ENCODE data around the gene DUOXA2.
"Not testable (repeated sequence)": the region's sequence is repeated elsewhere in the genome, so short reads cannot be mapped to it uniquely, and the experiment has no call there.

The DUOXA2 gene

DNA sequence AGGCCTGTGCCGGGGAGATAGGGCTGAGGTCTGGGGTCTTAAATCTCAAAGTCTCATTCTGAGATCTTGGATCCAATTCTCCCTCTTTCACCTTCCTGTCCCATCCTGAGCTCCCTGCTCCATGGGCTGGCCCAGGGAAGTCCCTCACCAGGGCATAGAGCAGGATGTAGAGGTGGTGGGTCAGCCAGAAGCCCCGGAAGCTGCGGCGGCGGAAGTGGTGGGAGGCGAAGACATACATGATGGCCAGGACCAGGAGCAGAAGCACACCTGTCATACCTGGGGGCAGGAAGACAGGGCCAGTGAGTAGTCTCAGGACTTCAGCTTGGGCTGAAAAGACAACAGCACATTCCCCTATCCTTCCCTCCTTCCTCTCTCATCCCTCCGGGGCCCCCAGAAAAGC is 16.7 kb upstream of the DUOXA2 start:
- DNase-seq: no peak

DNA sequence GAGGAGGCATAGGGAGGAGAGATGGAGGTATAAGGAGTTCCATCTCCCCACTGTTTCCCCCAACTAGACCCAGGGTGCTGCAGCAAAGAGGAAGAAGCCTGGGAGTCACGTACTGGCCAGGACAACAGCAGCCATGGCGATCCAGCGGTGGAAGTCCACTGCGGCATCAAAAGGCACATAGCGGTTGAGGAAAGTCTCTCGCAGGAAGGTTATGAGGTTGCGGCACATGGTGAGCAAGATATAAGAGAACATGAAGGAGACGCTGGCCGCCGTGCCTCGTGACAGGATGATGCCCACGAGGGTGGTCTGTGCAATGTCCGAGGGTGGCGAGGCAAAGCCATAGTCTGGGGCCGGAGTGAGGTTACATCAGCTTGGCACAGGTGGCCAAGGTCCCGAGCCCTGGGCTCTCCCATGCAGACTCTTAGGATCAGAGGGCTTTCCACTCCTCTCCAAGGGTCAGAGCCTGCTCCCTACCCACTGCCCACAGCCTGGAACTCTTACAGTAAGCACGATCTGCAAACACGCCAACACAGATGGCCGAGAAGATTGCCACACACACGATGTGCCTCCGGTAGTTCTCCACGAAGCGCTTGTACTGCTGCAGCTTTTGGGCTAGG is 14.5 kb upstream of the DUOXA2 start:
- no peak for DNase-seq

DNA sequence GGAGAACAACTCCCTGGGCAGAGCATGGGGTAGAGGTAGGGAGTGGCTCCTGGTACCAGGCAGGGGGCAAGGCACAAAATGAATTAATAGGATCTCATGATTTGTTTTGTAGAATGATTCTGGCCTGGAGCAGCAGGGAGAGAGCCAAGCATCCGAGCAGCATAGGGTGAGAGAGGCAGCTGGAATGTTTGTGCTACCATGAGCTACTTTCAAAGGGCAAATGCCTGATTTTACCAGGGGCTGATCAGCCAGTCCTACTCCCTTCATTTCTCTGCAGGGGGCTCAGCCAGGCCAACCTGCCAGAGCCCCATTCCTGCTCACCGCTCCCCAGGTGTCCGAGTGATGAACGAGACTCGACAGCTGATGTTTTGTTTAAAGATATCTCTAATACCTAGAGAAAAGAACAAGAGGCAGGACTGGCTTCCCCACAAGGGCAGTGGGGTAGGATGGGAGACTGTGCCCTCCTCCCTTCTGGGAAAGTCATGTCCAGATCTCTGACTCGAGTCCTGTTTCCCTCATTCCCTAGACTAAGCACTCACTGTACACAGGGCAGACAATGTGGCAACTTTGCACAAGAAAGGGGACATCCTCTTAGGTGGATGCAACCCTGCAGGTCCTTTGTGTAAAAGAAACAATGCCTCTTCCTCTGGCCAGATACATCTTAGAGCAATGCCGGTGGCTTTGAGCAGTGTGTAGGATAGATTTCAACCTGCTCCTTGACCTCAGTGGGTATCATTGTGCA is 13.1 kb upstream of the DUOXA2 start:
- DNase-seq: no peak

DNA sequence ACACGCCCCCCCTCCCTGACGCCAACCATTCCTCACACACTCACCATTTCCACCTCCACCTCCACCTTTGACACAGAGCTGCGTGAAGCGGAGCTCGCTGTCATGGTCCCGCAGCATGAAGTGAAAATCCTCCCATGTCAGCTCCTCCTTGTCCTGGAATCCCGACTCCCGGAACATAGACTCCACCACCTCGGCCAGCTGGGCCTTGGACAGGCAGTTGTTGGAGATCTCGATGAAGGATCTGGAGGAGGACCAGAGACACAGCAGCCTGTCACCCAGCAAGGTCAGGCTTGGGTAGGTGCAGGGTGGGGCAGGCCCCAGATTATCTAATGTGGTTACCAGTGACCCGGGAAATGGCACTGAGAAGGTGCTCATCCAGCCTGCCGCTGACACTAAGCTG is 12.4 kb upstream of the DUOXA2 start:
- no peak for DNase-seq

DNA sequence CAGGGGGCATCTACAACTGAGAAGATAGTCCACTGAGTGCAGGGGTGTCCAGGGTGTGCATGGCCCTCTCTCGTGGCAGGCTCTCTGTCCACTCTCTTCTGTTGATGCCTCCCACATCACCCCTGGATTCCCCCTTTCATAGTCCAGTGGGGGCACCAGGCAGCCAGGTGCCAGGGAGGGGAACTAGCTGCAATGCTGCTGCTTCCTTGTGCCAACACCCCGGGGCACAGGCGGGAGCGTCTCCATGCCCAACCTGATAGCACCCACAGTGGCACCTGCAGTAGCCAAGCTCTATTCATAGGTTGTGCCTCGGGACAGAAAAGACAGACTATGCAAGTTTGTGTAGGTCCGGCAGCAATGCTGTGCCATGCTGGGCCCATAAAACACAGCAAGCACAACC is 11.9 kb upstream of the DUOXA2 start:
- DNase-seq: no peak

DNA sequence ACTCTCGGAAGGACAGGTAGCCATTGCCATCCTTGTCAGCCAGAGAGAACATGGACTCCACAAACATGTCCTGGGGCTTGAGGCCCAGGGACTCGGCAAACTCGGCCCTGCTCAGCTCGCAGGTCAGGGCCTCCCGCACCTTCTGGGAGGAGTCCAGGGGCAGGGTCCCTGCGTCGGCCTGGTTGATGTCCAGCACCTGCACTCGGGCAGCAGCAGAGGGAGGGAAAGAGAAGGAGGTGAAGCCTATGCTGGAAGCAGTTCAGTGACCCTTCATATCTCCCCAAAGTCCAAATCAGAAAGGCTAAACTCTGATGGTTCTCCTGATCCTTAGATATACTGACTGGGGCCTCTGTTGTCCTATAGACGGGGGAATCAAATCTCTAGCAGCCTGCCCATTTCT is 10.0 kb upstream of the DUOXA2 start:
- not testable (repeated sequence) for DNase-seq

DNA sequence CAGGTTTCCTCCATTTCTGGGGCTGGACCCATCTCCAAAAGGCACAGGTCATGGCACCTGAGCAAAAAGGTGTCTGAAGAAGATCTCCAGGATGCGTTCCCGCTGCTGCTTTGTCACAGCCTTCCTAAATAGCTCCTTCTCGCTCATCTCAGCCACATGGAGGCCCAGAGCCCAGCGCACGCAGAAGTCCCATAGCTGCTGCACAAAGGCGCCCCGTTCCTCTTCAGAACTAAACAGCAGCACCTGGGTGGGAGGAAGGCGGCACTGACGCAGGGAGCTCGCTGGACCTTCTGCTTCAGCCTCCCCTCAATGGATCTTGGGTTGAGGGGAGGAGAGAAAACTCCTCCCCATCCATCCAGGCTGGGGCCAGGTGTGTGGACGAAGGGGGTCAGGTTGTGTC is 8.5 kb upstream of the DUOXA2 start:
- DNase-seq: no peak

DNA sequence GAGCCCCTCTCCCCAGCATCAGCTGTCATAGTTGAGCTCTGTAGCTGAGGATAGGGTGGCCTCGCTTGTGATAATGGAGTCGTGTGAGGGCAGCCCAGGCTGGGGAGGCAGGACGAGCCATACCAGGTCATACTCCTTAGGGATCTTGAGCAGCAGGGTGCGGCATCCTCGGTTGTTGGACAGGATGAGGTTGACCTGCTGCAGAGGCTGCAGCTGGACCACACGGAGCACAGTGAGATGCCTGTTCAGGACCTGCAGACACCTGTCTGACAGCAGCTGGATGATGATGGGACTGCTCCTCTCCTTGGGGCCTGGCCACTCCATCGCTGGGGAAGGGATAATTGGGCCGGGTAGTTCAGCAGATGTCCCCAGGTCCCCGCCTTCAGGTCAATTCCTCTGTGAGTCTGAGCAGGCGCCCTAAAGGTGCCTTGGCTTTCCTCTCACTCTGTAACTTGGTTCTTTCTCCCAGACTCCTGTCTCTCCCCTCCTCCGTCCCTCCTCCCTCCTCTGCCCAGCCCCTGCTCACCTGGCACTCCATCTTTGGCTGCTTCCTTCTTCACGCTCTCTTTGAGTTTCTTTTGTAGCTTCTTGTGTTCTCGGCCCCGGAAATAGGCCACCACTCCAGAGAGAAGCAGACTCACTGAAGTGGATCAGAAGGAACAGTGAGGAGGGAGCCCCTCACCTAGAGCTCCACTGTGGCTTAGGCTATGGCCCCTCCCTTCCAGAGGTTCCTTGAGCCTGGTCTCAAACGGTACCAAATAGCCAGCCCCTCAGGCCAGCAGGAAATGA is 7.9 kb upstream of the DUOXA2 start:
- no peak for DNase-seq

DNA sequence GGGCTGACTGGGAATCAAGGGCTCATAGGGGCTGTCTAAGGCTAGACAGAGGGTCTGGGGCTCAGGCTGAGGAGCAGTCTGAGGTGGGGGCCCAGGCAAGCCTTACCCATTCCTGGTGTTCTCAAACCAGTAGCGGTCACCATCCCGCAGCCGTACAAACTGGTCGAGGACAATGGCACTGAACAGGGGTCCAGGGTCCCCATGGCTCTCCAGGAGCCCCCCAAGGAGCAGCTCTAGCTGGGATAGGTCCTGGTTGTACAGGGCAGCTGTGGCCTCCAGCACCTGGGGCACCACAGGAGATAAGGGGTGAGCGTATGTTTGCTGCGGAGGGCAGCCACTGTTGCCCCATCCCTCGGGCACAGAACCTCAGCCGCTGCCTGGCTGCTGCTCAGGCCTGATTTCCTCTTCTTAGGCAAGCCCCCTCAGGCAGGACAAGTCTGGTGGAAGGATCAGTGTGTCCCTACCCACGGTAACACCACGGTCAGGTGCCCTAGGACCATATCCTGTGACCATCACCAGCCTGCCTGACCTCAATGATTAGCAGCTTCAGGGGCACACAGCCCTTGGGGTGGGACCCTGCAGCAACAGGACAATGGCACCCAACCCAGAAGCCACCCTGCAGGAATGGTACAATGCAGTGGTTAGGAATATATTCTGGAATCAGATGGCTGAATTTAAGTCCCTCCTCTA is 6.0 kb upstream of the DUOXA2 start:
- no peak for DNase-seq

DNA sequence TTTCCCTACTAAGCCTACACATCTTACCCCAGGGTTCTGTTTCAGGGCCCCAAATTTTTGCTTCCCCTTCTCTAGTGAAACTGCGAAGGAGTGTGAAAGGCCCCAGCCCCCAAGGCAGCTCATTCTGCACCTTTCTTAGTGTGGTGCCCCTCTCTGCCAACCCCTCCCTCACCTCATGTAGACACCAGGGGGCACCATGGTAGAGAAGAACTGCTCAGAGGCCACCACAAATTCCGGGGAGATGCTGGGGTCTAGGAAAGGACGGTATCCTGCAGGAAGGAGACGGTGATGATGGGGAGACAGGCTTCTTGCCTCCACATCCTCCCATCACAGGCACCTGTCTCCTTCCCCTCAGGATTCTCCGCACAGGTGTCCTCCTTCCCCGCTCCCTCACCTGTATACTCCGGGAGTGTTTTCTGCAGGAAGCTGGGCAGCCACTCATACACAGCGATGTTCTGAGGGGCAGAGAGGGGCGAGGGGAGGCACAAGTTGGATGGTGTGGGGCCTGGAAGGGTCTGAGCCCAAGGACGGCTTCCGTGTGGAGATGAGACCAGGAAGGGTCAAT is 3.8 kb upstream of the DUOXA2 start:
- no peak for DNase-seq

DNA sequence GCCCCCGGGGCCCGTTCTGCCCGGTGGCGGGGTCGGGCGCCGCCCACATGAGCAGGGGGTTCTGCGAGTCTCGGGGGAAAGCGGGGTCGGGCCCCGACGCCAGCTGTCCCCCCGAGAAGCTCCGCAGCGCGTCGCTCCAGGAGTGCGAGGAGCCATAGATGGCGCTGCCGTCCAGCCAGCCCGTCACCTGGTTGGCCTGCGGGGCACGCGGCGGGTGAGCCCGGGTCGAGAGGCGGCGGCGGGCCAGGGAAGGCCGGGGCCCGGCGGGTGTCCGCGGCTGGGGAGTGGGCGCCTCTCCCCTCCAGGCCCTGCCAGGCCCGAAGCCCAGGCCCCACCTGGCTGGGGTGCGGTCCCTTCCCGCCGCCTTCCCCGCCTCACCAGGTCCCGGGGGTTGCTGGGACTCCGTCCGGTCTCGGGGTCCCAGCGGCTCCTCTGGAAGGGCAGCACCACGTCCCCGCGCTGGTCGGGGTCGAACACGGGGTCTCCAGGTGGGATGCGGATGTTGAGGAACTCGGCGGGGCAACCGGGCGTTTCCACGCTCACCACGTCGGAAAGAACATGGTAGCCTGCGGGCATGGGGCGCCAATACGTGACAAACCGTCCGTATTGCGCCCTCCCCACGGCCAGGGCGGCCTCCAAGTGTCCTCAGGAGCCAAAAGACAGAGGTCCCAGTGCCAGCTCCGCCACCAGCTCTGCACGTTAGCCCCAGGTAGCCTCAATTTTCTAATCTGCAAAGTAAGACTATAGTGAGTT is 2.6 kb upstream of the DUOXA2 start:
- DNase-seq: no peak

DNA sequence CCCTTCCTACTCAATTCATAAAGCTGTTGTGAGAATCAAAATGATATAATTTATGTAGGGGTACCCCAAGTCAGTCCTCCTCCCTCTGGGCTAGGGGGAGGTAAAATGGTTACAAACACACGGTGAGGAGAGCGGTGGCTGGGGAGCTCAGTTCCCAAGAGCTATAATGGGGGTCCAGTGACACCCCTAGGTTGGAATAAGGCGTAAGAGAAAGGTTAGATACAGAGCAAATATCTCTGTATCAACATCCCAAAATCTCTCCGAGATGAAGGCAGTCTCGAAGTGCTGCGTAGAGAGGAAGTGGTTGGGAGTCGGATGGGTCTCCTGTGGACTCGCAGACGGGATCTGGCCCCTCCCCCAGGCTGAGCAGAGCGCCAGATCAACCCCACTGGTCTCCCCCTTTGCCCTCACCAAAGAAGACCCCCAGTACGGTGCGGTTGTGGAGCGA is 2.0 kb upstream of the DUOXA2 start:
- DNase-seq: no peak

DNA sequence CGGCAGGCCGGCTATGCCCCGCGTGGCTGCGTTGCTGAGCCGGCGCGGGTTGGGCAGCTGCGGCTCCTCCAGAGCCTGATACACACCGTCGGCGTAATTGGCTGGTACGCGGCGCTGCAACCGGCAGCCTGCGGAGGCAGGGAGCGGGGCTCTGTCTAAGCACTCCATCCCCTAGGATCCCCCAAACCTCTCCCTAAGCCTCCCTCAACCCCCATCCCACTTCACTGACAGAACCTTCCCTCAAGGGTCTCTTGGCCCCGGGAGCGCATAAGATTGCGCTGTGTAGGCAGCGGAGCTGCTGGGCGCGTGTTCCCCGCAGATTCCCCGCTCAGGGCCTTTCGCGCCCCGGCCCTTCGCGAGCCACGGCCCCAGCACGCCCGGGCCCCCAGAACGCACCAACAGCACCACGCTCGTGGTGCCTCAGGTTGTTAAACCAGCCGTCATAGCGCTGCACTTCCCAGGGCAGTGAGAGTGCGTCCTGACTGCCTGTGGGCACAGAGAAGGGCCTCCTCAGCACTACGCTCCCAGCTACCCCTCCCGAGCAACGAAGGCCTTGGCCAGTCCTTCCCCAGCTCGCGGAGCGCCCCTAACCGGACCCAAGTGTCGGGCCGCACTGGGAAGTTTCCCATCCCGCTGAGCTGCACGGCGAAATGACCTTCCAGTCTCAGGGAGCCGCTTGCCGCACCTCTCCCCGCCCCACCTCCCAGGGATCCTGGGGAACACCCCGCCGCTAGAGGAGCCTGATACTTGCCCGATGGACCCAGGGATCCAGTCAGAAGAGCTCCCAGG is 1.3 kb upstream of the DUOXA2 start:
- DNase-seq: no peak

DNA sequence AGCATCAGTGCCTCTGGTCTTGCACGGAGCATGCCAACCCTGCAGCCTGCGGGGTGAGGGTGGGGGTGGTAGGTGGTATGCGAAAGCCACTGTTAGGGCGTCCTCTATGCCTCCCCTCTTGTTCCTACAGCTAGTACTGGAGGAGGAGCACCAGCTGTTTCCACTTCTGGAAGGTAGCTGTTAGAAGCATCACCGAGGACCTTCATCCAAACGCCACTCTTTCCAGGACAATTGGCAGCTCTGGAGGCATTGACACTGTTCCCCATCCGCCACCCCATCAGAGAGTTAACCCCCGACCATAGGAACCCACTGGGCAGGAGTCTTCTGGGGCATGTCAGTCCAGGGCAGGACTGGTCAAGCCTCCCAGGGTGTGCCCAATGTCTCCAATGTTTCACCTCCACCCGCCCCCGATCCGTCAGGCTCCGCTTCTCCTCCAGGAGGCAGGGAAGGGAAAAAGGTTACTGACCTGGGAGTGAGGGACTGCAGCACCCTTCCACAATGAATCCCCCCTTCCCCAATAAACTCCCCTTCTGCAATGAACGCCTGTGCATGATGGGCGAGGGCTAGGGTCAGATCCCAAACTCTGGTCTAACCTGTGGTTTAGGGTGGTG is 641 bp upstream of the DUOXA2 start:
- DNase-seq: no peak

DNA sequence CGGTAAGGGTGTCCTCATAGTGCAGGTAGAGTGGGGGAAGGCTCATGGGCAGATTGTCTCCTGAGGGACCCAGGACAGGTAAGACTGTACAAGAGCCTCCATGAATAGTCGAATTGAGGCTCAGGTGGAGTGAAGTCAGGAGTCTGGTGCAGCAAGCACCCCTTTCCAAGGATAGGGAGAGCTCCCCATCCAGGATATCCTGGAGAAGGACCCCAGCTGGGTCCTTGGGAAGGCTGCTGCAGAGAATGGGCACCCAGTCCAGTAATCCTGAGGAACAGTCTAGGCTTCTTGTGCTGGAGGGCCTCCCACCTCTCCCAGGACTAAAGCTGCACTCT is 592 bp downstream of the DUOXA2 start:
- DNase-seq: no peak

DNA sequence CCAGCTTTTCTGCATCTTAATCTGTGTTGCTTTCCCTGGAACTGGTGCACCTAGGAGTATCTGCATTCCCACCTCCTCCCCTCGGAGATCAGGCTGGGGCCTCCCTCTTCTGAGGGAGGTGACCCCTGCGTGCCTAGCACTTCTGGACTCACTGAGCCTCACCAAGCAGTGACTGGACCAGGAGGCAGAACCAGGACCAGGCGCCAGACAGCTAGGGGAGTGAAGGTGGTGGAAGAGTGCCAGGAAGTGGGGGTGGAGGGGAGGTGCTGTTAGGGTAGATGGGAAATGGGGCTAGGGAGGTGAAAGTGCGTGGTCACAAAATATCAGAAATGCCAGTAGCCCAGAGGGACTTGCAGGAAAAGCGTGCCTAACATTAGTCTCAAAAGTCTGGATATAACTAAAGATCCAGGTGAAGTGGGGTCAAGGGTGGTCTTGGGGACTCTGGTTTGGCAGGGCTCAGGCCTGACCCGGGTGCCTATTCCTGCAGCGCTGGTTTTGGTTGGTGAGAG is 1.2 kb downstream of the DUOXA2 start:
- DNase-seq: no peak

DNA sequence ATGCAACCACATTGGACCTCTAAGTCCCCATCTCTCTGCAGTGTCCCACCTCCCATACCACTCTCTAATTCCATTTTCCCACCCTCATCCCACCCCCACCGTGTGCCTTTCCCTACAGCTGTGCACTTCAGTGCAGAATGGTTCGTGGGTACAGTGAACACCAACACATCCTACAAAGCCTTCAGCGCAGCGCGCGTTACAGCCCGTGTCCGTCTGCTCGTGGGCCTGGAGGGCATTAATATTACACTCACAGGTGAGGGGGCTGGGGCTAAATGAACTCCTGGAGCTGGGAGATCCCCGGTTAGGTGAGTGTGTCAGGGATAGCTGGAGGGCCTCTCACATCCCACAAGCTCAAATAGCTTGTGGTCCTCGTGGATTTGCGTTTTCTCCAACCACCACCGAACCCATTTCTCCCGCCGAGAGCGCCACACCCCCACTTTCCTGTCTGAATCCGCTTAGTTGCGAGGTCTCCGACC is 1.9 kb downstream of the DUOXA2 start:
- DNase-seq: no peak

DNA sequence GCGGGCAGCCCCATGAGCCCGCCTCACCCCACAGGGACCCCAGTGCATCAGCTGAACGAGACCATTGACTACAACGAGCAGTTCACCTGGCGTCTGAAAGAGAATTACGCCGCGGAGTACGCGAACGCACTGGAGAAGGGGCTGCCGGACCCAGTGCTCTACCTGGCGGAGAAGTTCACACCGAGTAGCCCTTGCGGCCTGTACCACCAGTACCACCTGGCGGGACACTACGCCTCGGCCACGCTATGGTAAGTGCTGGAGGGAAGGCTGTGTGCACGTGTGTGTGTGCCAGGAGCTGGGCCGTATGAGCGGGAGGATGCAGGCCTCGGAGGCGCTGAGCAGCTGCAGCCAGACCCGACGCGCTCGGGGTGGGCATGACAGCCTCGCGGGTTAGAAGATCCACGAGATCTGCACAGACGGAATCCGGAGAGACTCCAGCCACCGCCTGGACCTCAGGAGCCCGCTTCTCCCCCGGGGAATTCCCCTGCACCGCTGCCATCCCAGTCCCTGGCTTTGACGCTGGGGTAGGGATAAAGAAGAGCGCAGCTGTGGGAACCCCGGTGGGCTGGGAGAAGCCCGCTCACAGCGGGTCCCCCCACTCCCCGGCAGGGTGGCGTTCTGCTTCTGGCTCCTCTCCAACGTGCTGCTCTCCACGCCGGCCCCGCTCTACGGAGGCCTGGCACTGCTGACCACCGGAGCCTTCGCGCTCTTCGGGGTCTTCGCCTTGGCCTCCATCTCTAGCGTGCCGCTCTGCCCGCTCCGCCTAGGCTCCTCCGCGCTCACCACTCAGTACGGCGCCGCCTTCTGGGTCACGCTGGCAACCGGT is 2.6 kb downstream of the DUOXA2 start:
- no peak for DNase-seq

DNA sequence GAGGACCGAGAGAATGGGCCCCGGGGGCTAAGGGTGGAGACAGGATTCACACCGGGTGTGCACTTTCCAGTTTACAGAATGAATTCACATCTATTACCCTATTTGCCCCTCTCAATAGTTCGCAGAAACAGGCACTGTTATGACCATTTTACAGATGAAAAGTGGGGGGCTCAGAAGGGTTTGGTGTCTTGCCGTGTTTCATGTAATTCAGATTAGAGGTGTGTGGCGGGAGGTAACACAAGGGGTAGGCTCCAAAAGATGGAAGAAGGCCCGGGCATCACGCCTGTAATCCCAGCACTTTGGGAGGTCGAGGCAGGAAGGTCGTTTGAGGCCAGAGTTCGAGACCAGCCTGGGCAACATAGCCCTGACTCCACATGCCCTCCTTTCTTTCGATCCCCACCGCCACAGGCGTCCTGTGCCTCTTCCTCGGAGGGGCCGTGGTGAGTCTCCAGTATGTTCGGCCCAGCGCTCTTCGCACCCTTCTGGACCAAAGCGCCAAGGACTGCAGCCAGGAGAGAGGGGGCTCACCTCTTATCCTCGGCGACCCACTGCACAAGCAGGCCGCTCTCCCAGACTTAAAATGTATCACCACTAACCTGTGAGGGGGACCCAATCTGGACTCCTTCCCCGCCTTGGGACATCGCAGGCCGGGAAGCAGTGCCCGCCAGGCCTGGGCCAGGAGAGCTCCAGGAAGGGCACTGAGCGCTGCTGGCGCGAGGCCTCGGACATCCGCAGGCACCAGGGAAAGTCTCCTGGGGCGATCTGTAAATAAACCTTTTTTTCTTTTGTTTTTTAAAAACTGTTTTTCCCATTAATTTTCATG is 3.4 kb downstream of the DUOXA2 start:
- no peak for DNase-seq

Measured in cerebellar nuclear complex (tissue), 1 donor.